DOHH2 (cell line): ENCODE data around the gene SLC51A.

Source experiments
- H3F3A ChIP-seq: fragments of 200-600 bp; sonication (generic), shearing (Covaris generic); 2 replicates; pipeline ENCODE4 v1.6.0; 2016; ENCODE audit warnings: antibody characterized with exemption, mild to moderate bottlenecking; ENCODE audit not compliant: control insufficient read depth, insufficient read depth
- H3K27ac ChIP-seq: fragments of 200-600 bp; sonication (generic); 2 replicates; pipeline ENCODE4 v1.5.1; 2014; ENCODE audit warnings: low read depth, mild to moderate bottlenecking, low read length, moderate library complexity
- H3K27me3 ChIP-seq: fragments of 200-600 bp; sonication (generic); 2 replicates; pipeline ENCODE4 v1.6.1; 2014; ENCODE audit warnings: mild to moderate bottlenecking, low read length, mixed read lengths; ENCODE audit not compliant: control insufficient read depth
- H3K36me3 ChIP-seq: fragments of 200-600 bp; sonication (generic); 2 replicates; pipeline ENCODE4 v1.6.1; 2014; ENCODE audit warnings: mild to moderate bottlenecking, low read length, moderate library complexity, mixed read lengths; ENCODE audit not compliant: control insufficient read depth
- H3K4me1 ChIP-seq: fragments of 200-600 bp; sonication (generic); 2 replicates; pipeline ENCODE4 v1.6.1; 2014; ENCODE audit warnings: mild to moderate bottlenecking, low read length, mixed read lengths; ENCODE audit not compliant: control insufficient read depth
- H3K4me2 ChIP-seq: fragments of 200-600 bp; sonication (generic); 2 replicates; pipeline ENCODE4 v1.6.0; 2014; ENCODE audit warnings: mild to moderate bottlenecking, low read length, moderate library complexity
- H3K4me3 ChIP-seq: fragments of 200-600 bp; sonication (generic); 2 replicates; pipeline ENCODE4 v1.5.1; 2014; ENCODE audit warnings: mild to moderate bottlenecking, low read length, mixed read lengths
- H3K79me2 ChIP-seq: fragments of 200-600 bp; sonication (generic); 2 replicates; pipeline ENCODE4 v1.6.1; 2014; ENCODE audit warnings: mild to moderate bottlenecking, low read length, mixed read lengths; ENCODE audit not compliant: control insufficient read depth
- H3K9me2 ChIP-seq: fragments of 200-600 bp; sonication (generic); replicated peaks from 2 replicates; pipeline ENCODE4 v1.6.1; 2014; ENCODE audit warnings: mild to moderate bottlenecking, low read length, mixed read lengths; ENCODE audit not compliant: control insufficient read depth
- H3K9me3 ChIP-seq: fragments of 200-600 bp; sonication (generic); 2 replicates; pipeline ENCODE4 v1.6.1; 2014; ENCODE audit warnings: antibody characterized with exemption, low read length, mixed read lengths; ENCODE audit not compliant: control insufficient read depth, insufficient read depth
- H4K20me1 ChIP-seq: fragments of 200-600 bp; sonication (generic); 2 replicates; pipeline ENCODE4 v1.6.0; 2014; ENCODE audit warnings: low read depth, mild to moderate bottlenecking, antibody characterized with exemption, low read length, moderate library complexity; ENCODE audit not compliant: control insufficient read depth, insufficient read depth
- CTCF ChIP-seq: fragments of 200-600 bp; sonication (generic); IDR thresholded peaks from one replicate; pipeline ENCODE4 v1.5.1; 2014; ENCODE audit warnings: antibody characterized with exemption, mild to moderate bottlenecking, low read depth, low read length; ENCODE audit not compliant: poor library complexity, severe bottlenecking
- EZH2phosphoT487 ChIP-seq: fragments of 200-600 bp; sonication (generic); IDR thresholded peaks from 2 replicates; pipeline ENCODE4 v1.6.1; 2017; ENCODE audit warnings: borderline replicate concordance, mild to moderate bottlenecking, antibody characterized with exemption, low read length, moderate library complexity, mixed read lengths

Gene SLC51A

GRCh38 chr3:196216681-196217211 lies 412 bp downstream of the SLC51A start:
- H3K4me2 ChIP-seq: no peak overlapping the region
- no peaks in the 10 kb centered on the region for H3K36me3 ChIP-seq
- no peaks in the 10 kb centered on the region for H3K9me3 ChIP-seq
- no peaks in the 10 kb centered on the region for H3K9me2 ChIP-seq
- H3K4me3 ChIP-seq: no peak overlapping the region
- peaks cover 8% of the 10 kb centered on the region for H3K4me1 ChIP-seq
- no peaks in the 10 kb centered on the region for H3F3A ChIP-seq
- no peaks in the 10 kb centered on the region for H3K27me3 ChIP-seq
- no peaks in the 10 kb centered on the region for H4K20me1 ChIP-seq
- no peak overlapping the region for H3K27ac ChIP-seq
- no peaks in the 10 kb centered on the region for H3K79me2 ChIP-seq
- no peak for TF ChIP-seq EZH2phosphoT487
- no peak for TF ChIP-seq CTCF

GRCh38 chr3:196217307-196218154 lies 1.2 kb downstream of the SLC51A start:
- Histone ChIP-seq H3K4me3 (no peak overlapping the region), H3K79me2 (no peaks in the 10 kb centered on the region), H3K9me3 (no peaks in the 10 kb centered on the region), H3K9me2 (no peaks in the 10 kb centered on the region), H3K36me3 (no peaks in the 10 kb centered on the region), H3K4me2 (no peak overlapping the region), H3K27ac (no peak overlapping the region), H3K27me3 (no peaks in the 10 kb centered on the region), H4K20me1 (no peaks in the 10 kb centered on the region), H3F3A (no peaks in the 10 kb centered on the region), H3K4me1 (peaks cover 8% of the 10 kb centered on the region)
- no peak for TF ChIP-seq CTCF
- no peak for TF ChIP-seq EZH2phosphoT487

- H3K79me2 ChIP-seq: no peaks in the 10 kb centered on the region
- H3K9me3 ChIP-seq: no peaks in the 10 kb centered on the region
- H3K9me2 ChIP-seq: no peaks in the 10 kb centered on the region
- H3F3A ChIP-seq: no peaks in the 10 kb centered on the region
- peaks cover 4% of the 10 kb centered on the region; the same call in 1 of the 2 replicates for H3K27me3 ChIP-seq
- H3K36me3 ChIP-seq: no peaks in the 10 kb centered on the region
- H3K4me1 ChIP-seq: peaks cover 8% of the 10 kb centered on the region
- H3K4me3 ChIP-seq: no peak overlapping the region
- TF ChIP-seq EZH2phosphoT487 (no peak), CTCF (no peak)
- no peak overlapping the region for H3K27ac ChIP-seq
- H3K4me2 ChIP-seq: no peak overlapping the region
- H4K20me1 ChIP-seq: no peaks in the 10 kb centered on the region
Observed at GRCh38 chr3:196218155-196218712, 1.9 kb downstream of the SLC51A start.
